Sigmoid colon (tissue), 7 donors: ENCODE results near the gene PLXNB1. TPM values are rescaled to one million over a fixed set of nuclear protein-coding genes. Genes with fewer than 3 reads are reported as not detected.
A peak's percentile ranks its signal among the peaks of the same experiment; 100 is the strongest.

Source experiments
- DNase-seq: peaks from one replicate; pipeline ENCODE4 v3.0.0-alpha.2; 2019
- H3K27ac ChIP-seq, 4 donors: fragments of 200-600 bp; sonication (generic); one replicate each; pipeline ENCODE4 v1.5.1; 2016 to 2019; ENCODE audit warnings: mild to moderate bottlenecking in 1 of 4
- H3K27me3 ChIP-seq, 3 donors: fragments of 200-600 bp; sonication (generic); one replicate each; pipeline ENCODE4 v1.5.1; 2019; ENCODE audit warnings: mild to moderate bottlenecking in 1 of 3
- H3K36me3 ChIP-seq, 4 donors: fragments of 200-600 bp; sonication (generic); one replicate each; pipeline ENCODE4 v1.5.1; 2016 to 2019
- H3K4me1 ChIP-seq, 4 donors: fragments of 200-600 bp; sonication (generic); one replicate each; pipeline ENCODE4 v1.5.1; 2017 to 2019
- H3K4me3 ChIP-seq, 4 donors: fragments of 200-600 bp; sonication (generic); one replicate each; pipeline ENCODE4 v1.5.1; 2017 to 2019; ENCODE audit warnings: mild to moderate bottlenecking in 2 of 4, moderate library complexity in 1 of 4
- H3K9me3 ChIP-seq, 4 donors: fragments of 200-600 bp in 3 of 4; sonication (generic) in 3 of 4; one replicate each; pipeline versions ENCODE4 v1.5.1 to v1.6.1; 2013 to 2019
- EP300 ChIP-seq, 4 donors: sonication (generic); formaldehyde crosslinking; IDR thresholded peaks; one replicate each; pipeline ENCODE4 v1.6.1; 2017; ENCODE audit warnings: antibody characterized with exemption in 4 of 4
- POLR2A ChIP-seq, 2 donors: fragments of 450-650 bp; IDR thresholded peaks; one replicate each; pipeline ENCODE4 v1.6.1; 2016; ENCODE audit warnings: antibody characterized with exemption in 2 of 2, mild to moderate bottlenecking in 2 of 2, moderate library complexity in 2 of 2
- POLR2AphosphoS5 ChIP-seq, 4 donors: sonication (generic); formaldehyde crosslinking; IDR thresholded peaks; one replicate each; pipeline ENCODE4 v1.6.1; 2017; ENCODE audit warnings: antibody characterized with exemption in 4 of 4
- WGBS, 2 donors: extraction: QIAGEN DNeasy Blood & Tissue Kit; methylation state at CpG; one replicate each; pipeline ENCODE4 v1.1.7; 2013; 5-methylcytosine and 5-hydroxymethylcytosine counted together
- intact Hi-C: fragments of 100-400 bp; cut with DNase I; formaldehyde crosslinking; loops from one replicate; pipeline ENCODE4 v1.15.1; 2023
- polyA plus RNA-seq, 3 donors: library from polyadenylated mRNA; stranded (reverse); fragments of 200-250 nt; gene quantifications; one replicate each; pipeline ENCODE4 v1.2.3, GENCODE V29; 2013
- total RNA-seq, 4 donors: library from RNA; depleted of rRNA; stranded (reverse); fragments of >200 nt; gene quantifications; one replicate each; pipeline ENCODE4 v1.1.0, GENCODE V29; 2016
- TF ChIP-seq, protein P1 (sequence below), 4 experiments: fragments of 450-650 bp in 3 of 4; fragments of 200-600 bp in 1 of 4; IDR thresholded peaks; one replicate each; pipeline ENCODE4 v1.5.1; 2016 to 2019; ENCODE audit warnings: antibody characterized with exemption in 4 of 4, mild to moderate bottlenecking in 3 of 4, moderate library complexity in 2 of 4
- donor health status: healthy with polysubstance abuse.
- donor health status: Bipolar disorder and iron deficiency.
- donor health status: healthy.

The PLXNB1 gene
- total and polyA plus RNA-seq, 7 donors, result 10.2 to 162 (median 65.7) TPM

DNA sequence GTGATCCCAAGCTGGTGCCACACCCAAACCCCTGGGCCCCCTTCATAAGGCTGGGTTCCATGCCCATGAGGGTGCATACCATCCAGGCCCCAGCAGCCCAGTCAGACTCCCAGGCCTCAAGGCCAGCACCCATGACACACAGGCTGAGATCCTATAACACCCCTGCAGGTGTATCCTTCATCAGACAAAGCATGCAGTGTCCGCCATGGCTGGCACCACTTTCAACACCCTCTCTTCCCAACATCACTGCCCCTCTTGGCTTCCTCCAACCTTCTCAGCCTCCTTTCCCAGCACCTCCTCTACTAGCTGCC is 6.5 kb upstream of the PLXNB1 start:
- Histone ChIP-seq H3K27me3 (no peaks in the 10 kb centered on the region), H3K4me3 (no peak overlapping the region), H3K9me3 (no peaks in the 10 kb centered on the region), H3K4me1 (peaks cover 0 to 46% (median 27%) of the 10 kb centered on the region in 4 donors), H3K27ac (peak overlapping the region; percentile 68 to 96 (median 93)), H3K36me3 (peaks cover 0 to 20% (median 6%) of the 10 kb centered on the region in 4 donors)
- no peak for DNase-seq
- WGBS, 2 donors, result 77 to 91% methylated on average over 1 of the region's 1 CpG
- intact Hi-C loops, result loop anchor here (1.0 to 10.0 kb wide), 3 partner anchors 163 to 242 kb away; no protein-coding TSS in a partner anchor
- TF ChIP-seq, protein P1, sequence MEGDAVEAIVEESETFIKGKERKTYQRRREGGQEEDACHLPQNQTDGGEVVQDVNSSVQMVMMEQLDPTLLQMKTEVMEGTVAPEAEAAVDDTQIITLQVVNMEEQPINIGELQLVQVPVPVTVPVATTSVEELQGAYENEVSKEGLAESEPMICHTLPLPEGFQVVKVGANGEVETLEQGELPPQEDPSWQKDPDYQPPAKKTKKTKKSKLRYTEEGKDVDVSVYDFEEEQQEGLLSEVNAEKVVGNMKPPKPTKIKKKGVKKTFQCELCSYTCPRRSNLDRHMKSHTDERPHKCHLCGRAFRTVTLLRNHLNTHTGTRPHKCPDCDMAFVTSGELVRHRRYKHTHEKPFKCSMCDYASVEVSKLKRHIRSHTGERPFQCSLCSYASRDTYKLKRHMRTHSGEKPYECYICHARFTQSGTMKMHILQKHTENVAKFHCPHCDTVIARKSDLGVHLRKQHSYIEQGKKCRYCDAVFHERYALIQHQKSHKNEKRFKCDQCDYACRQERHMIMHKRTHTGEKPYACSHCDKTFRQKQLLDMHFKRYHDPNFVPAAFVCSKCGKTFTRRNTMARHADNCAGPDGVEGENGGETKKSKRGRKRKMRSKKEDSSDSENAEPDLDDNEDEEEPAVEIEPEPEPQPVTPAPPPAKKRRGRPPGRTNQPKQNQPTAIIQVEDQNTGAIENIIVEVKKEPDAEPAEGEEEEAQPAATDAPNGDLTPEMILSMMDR (IDR thresholded peaks at IDR 0.05), result no peak
- TF ChIP-seq POLR2AphosphoS5 (IDR thresholded peaks at IDR 0.05), result no peak
- TF ChIP-seq EP300 (IDR thresholded peaks at IDR 0.05), result no peak
- TF ChIP-seq POLR2A (IDR thresholded peaks at IDR 0.05), result no peak

DNA sequence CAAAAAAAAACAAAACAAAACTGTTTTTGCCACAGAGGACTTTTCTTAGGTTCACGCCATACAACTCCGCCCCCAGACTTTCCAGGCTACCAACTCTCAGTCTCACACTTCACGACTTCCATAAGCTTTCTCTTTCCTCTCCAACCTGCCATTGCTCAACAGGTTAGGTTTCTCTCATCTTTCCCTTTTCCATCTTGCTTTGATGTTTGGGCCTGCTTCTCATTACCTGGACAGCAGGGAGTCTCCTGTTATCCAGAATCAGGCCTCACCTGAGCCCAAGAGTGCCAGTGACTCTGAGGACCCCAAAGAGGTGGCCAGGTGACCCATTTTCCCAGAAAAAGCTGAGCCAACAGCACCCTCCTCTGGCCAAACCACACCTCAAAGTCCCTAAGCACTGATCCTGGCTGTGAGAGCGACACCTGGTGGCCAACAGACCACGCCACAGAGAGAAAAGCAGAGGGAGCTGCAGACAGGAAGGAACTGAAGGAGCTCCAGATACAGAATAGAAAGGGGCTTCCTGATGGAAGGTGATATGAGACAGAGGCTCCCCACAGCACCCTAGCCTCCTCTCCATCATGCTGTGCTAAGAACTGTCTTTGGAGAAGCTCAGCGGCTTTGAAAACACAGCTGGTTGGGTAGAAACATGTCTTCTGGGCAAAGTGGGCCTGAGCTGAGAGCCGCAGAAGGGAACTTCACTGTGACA is 6.0 kb upstream of the PLXNB1 start:
- Histone ChIP-seq H3K27me3 (no peaks in the 10 kb centered on the region), H3K36me3 (peaks cover 0 to 19% (median 6%) of the 10 kb centered on the region in 4 donors), H3K4me1 (peaks cover 0 to 41% (median 22%) of the 10 kb centered on the region in 4 donors), H3K4me3 (no peak overlapping the region), H3K27ac (peak overlapping the region; percentile 68 to 96 (median 93)), H3K9me3 (no peaks in the 10 kb centered on the region)
- TF ChIP-seq, protein P1 (IDR thresholded peaks at IDR 0.05), result peak; percentile 98 to 100 (median 100)
- TF ChIP-seq EP300 (IDR thresholded peaks at IDR 0.05) (no peak), POLR2AphosphoS5 (IDR thresholded peaks at IDR 0.05) (peak in 1 of 4 donors; percentile 17)
- intact Hi-C loops, result loop anchor here (1.0 to 10.0 kb wide), 4 partner anchors 35 to 241 kb away; no protein-coding TSS in a partner anchor
- 45% methylated on average over 7 of the region's 7 CpGs for WGBS, 2 donors
- DNase-seq, result peak; percentile 94

DNA sequence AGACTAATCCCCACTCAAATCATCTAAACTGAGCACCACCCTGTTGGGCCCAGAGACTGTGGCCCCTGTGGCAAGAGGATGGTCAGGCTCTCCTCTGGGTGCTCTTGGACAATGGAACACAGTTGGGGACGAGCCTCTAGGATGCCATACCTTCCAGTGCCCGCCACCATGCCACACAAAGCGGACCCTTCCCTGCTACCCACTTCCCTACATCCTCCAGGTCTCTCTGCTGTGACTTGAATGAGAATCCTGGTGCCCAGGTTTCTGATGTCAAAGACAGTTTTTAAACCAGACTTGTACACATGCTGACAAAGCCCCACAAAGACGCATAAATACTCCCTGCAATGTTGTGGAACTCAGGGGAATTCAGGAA is 5.3 kb upstream of the PLXNB1 start:
- peaks cover 0 to 19% (median 6%) of the 10 kb centered on the region in 4 donors for H3K36me3 ChIP-seq
- peaks cover 0 to 44% (median 24%) of the 10 kb centered on the region in 4 donors for H3K4me1 ChIP-seq
- peak; percentile 57 for DNase-seq
- H3K9me3 ChIP-seq, result no peaks in the 10 kb centered on the region
- no peak overlapping the region for H3K4me3 ChIP-seq
- intact Hi-C loops, result loop anchor here (1.0 to 10.0 kb wide), 3 partner anchors 34 to 240 kb away; no protein-coding TSS in a partner anchor
- no peaks in the 10 kb centered on the region for H3K27me3 ChIP-seq
- WGBS, 2 donors, result 91 to 94% methylated on average over 4 of the region's 4 CpGs
- TF ChIP-seq, protein P1 (IDR thresholded peaks at IDR 0.05), result no peak
- peak overlapping the region; percentile 68 to 96 (median 93) for H3K27ac ChIP-seq

DNA sequence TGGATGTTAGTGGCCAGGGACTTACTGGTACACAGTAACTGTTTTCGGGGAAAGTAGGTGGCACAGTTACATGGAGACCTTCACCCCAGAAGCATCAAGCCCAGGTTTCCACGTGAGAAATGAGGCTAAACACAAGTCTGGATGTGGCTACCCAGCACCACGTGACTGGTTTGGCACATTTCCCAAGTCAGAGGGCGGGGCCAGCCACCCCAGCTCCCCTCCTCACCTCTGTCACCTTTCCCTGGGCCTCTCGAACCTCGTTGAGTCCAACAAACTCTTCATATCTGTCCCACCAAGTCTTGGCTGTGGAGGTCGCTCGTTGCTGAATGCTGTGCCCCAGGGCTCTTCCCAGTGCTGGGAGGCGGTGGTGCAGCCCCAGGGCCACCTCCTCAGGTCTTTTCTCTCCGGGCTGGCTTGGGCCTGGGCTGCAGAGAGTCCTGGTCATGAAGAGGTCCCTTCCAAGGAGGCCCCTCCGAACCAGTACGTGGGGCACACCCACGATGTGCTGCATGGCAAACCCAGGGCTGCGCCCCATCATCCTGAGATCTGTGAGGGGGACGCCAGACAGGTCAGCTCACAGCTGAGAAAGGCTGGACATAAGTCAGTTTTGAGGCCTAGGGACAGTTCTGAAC is 4.8 kb upstream of the PLXNB1 start:
- WGBS, 2 donors, result 58 to 72% methylated on average over 15 of the region's 15 CpGs
- intact Hi-C loops, result loop anchor here (1.0 to 10.0 kb wide), 3 partner anchors 33 to 240 kb away; no protein-coding TSS in a partner anchor
- Histone ChIP-seq H3K36me3 (peaks cover 0 to 19% (median 6%) of the 10 kb centered on the region in 4 donors), H3K4me3 (no peak overlapping the region), H3K4me1 (peaks cover 0 to 48% (median 29%) of the 10 kb centered on the region in 4 donors), H3K27me3 (no peaks in the 10 kb centered on the region), H3K9me3 (no peaks in the 10 kb centered on the region), H3K27ac (peak overlapping the region; percentile 68 to 96 (median 93))
- TF ChIP-seq, protein P1 (IDR thresholded peaks at IDR 0.05), result no peak
- TF ChIP-seq POLR2AphosphoS5 (IDR thresholded peaks at IDR 0.05) (no peak), POLR2A (IDR thresholded peaks at IDR 0.05) (no peak), EP300 (IDR thresholded peaks at IDR 0.05) (no peak)
- peak; percentile 61 for DNase-seq
